GM18909 (cell line): Measurements from ENCODE around the gene B3GAT3.
"Not testable (repeated sequence)": the region's sequence is repeated elsewhere in the genome, so short reads cannot be mapped to it uniquely, and the experiment has no call there.

Experiments used
- ATAC-seq: cut with Tn5 transposase; IDR thresholded peaks from one replicate; pipeline ENCODE4 v1.9.1; 2021; ENCODE audit warnings: mild to moderate bottlenecking; ENCODE audit not compliant: unreplicated experiment, poor library complexity

The B3GAT3 gene

GRCh38 chr11:62646825-62647608, 25.2 kb upstream of the B3GAT3 start:
- no peak for ATAC-seq

DNA sequence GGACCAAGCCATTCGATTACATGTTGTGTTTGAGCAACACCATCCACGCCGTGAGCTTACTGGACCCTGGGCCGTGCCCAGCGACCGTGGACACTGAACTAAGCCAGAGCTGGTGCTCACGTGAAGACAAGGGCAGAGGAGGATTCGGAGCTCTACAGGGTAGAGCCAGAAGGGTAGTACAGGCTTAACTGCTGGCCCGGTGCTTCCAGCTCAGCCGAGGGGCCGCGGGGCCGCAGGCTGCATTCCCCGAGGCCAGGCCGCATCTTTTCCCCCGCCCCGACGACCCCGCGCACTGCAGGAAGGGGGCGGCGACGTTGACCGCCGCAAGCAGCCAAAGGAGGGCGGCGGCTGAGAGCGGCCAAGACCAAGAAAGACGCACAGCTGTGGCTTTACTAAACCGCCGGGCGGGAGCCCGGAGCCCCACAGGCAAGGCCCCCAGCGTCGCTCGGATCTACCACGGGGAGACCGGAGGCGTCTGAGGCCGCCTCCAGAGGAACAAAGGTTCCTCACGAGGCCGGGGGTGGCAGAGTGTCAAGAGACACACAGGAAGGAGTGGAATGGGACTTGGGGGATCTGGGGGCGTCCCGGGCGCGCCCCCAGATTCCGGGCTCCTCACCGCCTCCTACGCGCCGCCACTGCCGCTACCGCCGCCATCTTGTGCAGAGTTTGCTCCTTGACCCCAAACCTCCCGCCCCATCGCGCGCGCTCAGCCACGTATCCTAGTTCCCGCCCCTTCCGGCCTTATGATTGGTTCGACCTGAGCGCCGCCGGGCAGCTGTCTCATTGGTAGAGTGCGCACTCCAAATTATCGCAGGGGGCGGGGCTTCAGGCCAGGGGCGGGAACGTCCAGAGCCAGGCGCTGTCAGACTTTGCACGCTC, 24.4 kb upstream of the B3GAT3 start, which contains the start of gene GANAB:
TSS of gene GANAB (minus strand) at position 668 of the 879 bp plus-strand sequence. CDS start at position 654, 14 bp downstream.
- ATAC-seq: peak; percentile 96

DNA sequence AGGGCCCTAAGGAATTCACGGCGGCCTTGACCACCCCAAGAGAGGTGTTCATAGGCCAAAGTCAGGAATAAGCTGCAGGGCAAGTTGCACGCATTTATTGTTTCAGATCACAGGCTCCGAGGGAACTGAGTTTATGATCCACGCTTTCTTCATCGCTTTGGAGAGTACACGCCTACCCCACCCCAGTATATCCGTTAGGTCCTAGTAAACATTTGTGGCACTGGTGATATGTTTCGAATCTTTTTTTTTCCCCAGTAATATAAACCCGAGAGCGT, 23.8 kb upstream of the B3GAT3 start:
- no peak for ATAC-seq

GRCh38 chr11:62644220-62644619, 22.4 kb upstream of the B3GAT3 start:
- no peak for ATAC-seq

DNA sequence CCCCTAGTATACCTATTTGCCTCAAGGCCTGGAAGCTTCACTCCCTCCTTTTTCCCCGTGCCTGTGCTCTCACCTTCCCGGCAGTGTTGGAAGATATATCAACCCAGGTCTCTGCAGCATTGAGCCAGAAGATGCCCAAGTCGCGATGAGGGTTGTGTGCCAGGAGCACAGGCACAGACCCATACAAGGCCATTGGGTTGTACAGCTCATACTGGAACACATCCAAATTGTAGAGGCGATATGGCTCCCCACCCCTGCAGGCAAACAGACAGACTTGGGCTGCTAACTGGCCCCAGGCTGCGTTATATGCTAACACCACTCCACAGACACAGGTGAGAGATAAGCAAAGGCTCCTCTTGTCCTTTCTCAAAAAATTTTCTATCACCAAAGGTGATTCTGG, 10.7 kb upstream of the B3GAT3 start:
- no peak for ATAC-seq

- ATAC-seq: no peak
Measured at GRCh38 chr11:62627713-62628112, 5.9 kb upstream of the B3GAT3 start.

DNA sequence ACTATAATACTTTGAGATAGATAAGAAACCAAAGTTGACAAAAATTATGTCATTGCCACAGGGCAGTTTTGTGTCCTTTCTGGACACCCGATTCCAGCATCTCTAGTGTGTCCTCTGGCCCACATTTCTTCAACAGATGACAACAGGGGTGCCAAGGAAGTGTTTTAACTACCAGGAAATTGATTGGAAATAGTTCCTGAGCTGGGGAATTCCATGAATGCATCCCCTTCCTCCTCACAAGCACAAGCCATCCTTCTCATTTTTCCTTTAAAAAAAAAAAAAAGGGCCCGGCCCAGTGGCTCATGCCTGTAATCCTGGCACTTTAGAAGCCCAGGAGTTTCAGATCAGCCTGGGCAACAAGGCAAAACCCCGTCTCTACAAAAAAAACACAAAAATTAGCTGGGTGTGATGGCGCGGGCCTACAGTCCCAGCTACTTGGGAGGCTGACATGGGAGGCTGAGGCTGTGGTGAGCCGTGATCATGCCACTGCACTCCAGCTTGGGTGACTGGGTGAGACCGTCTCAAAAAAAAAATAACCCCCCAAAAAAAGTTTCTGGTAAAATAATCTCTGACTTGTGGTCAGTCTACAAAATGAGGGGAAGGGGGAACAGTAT, 797 bp upstream of the B3GAT3 start:
- ATAC-seq: no peak

DNA sequence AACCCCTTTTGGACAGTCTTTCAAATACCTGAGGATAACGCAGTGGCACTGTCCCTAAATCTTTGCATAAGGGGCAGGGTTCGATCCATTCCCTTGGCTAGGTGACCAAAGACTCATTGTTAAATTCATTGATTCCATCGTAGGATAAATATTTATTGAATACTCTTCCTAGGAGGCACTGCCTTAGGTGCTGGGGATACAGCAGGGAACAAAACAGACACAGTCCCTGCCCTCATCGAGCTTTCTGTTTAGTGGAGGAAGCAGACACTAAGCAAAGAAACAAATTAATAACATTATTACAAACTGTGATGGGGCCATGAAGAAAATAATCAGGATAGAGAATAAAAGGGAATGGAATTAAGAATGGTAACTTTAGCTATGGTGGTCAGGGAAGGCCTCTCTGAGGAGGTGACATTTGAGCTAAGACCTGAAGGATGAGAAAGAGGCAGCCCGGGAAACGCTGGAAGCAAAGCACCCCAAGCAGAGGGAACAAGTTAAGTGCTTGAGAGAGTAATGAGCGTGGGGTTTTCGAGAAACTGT, 689 bp downstream of the B3GAT3 start:
- ATAC-seq: no peak

- ATAC-seq: not testable (repeated sequence)
Measured at GRCh38 chr11:62616957-62617356, 4.8 kb downstream of the B3GAT3 start.

DNA sequence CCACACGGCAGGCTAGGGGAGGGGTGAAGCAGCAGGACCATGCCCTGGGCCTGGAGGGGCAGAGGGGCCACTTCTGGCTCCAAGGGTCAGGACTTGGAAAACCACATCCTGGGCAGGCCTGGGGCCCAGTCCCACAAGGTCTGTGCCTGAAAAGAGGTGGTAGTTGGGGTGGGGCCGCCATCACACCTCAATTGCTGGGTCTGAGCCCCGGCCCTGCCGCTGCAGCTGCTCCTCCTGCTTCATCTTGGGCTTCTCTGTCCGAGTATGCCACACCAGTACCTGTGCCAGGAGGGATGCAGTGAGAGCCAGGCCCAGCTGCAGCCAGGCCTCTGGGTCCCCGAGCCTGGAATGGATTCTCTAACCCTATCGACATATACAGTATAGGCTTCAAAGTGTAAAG, 6.3 kb downstream of the B3GAT3 start:
- ATAC-seq: no peak

DNA sequence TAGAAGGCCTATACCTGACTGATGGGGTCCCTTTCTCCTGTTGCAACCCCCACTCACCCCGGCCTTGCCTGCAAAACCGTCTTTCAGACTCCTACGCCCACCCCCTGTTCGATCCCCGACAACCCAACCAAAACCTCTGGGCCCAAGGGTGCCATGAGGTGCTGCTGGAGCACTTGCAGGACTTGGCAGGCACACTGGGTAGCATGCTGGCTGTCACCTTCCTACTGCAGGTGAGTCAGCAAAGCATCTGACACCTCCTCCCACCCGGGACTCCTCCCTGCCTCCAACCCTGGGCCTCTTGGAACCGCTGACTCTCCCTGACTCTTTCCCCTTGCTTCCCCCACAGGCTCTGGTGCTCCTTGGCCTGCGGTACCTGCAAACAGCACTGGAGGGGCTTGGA, 7.5 kb downstream of the B3GAT3 start:
- no peak for ATAC-seq

DNA sequence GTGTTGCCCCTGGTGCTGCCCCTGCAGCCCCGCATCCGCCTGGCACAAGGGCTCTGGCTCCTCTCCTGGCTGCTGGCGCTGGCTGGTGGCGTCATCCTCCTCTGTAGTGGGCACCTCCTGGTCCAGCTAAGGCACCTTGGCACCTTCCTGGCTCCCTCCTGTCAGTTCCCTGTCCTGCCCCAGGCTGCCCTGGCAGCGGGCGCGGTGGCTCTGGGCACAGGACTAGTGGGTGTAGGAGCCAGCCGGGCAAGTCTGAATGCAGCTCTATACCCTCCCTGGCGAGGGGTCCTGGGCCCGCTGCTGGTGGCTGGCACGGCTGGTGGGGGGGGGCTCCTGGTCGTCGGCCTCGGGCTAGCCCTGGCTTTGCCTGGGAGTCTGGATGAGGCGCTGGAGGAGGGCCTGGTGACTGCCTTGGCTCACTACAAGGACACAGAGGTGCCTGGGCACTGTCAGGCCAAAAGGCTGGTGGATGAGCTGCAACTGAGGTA, 8.5 kb downstream of the B3GAT3 start:
- ATAC-seq: no peak

DNA sequence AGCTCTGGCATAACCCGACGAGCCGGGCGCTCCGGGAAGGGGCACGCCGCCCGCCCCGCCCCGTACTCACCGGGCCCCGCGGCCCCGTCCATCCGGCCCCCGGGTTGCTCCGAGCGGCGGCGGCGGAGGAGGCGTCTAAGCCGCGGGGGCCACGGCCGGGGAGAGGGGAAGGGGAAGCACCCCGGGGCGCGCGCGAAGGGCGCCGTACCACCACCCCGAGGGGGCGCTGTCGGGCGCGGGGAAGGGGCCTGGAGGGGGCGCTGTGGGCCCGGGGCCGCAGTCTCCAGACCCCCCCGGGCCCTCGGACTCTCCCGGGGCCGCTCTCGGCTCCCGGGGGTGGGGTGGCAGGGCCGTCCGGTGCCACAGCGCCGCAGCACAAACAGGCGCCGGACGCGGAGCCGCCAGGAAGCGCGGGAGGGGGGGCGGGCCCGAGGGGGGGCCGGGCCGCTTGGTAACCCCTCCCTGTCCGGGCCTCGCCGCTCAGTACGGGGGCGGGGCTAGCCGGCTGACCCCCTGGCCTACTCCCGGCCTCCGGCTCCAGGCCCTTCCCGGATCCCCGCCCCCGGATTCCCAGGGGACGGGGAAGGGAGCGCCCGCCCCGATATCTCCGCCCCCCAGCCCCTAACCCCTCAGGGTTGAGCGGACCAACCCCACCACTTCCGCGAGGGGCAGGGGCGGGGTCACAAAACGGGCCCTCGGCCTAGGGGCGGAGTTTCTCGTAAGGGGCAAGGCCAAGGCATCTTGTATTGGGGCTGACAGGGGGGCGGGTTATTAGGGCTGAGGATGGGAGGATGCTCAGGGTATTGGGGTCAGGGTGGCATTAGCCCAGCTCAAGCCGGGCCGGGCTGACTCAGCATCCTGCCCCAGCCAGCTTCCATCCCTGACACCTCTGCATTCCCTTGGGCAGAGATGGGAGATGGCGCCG, 9.2 kb downstream of the B3GAT3 start, which contains the start of the genes EML3 and ROM1:
TSS of gene EML3 (minus strand) at position 410 of the 925 bp plus-strand sequence. CDS start at position 92, 318 bp downstream.
TSS of gene ROM1 (plus strand) at position 892 of the 925 bp plus-strand sequence. CDS start at position 917, 25 bp downstream.
- peak; percentile 66 for ATAC-seq

- ATAC-seq: peak; percentile 2
Measured at GRCh38 chr11:62611705-62612365, 10.0 kb downstream of the B3GAT3 start.

- ATAC-seq: no peak
Measured at GRCh38 chr11:62610814-62611704, 10.7 kb downstream of the B3GAT3 start.

- no peak for ATAC-seq
Measured at GRCh38 chr11:62610403-62610802, 11.4 kb downstream of the B3GAT3 start.

GRCh38 chr11:62608776-62609175, 13.0 kb downstream of the B3GAT3 start:
- ATAC-seq: no peak

GRCh38 chr11:62607714-62608113, 14.1 kb downstream of the B3GAT3 start:
- ATAC-seq: no peak
